ENCODE measurements around the gene ADAM10. TPM values are rescaled to one million over a fixed set of nuclear protein-coding genes. Genes with fewer than 3 reads are reported as not detected.

ADAM10 gene
- total RNA-seq, 1 experiment from 2014 or later = 133 TPM

DNA sequence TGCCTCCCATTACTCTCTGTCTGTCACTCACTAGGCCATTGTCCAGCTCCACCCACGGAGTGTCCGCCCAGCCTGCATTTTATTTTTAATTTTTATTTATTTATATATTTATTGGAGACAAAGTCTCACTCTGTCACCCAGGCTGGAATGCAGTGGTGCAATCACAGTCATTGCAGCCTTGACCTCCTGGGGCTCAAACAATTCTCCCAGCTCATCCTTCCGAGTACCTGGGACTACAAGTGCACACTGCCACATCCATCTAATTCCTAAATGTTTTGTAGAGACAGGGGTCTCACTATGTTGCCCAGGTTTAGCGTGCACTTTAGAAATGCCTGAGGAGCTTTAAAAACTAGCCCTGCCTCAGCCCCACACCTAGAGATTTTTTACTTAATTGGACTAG lies 176.2 kb downstream of the ADAM10 start:
- H3K9me3 Mint-ChIP-seq = peaks cover 10% of the 10 kb centered on the region
- TF ChIP-seq SMAD4 (CRISPR knock-in tag; IDR thresholded peaks at IDR 0.05) (no peak), RELA (CRISPR knock-in tag; IDR thresholded peaks at IDR 0.05; ENCODE audit: borderline replicate concordance) (no peak)
- no peaks in the 10 kb centered on the region for H3K4me1 Mint-ChIP-seq
- no peak overlapping the region for H3K27ac Mint-ChIP-seq
- no peak for ATAC-seq
- no peak overlapping the region for H3K4me3 Mint-ChIP-seq
- ChIA-PET CTCF (no interaction called here), POLR2A (no interaction called here)
- no peaks in the 10 kb centered on the region for H3K36me3 Mint-ChIP-seq
- DNase-seq (ENCODE audit: low spot score) = no peak
- H3K27me3 Mint-ChIP-seq (ENCODE audit: low read depth) = no peaks in the 10 kb centered on the region; the same call in 1 of the 2 replicates

DNA sequence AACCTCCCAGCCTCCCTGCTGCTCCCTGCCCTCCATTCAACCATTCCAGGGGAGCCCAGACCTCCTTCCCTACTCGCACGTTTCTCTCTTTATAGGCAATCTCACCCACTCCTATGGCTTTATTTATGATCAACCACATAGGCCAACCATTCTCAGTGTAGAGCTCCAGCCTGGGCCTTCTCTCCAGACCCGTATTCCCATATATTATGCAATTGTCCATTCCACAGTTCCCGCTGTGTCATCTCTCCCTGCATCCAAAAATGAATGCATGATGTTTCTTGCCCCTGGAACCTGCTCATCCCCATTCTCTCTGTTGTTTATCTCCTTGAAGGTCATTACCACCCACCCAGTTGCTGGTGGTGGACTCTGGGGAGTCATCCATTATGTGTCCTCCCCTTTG lies 177.0 kb downstream of the ADAM10 start:
- Mint-ChIP-seq H3K4me1 (no peaks in the 10 kb centered on the region), H3K36me3 (no peaks in the 10 kb centered on the region), H3K4me3 (no peak overlapping the region), H3K9me3 (peaks cover 10% of the 10 kb centered on the region), H3K27ac (no peak overlapping the region), H3K27me3 (ENCODE audit: low read depth) (no peaks in the 10 kb centered on the region; the same call in 1 of the 2 replicates)
- TF ChIP-seq ZNF396 (CRISPR knock-in tag; IDR thresholded peaks at IDR 0.05; ENCODE audit: borderline replicate concordance) = no peak
- CTCF ChIA-PET = no interaction called here
- DNase-seq (ENCODE audit: low spot score) = no peak
- POLR2A ChIA-PET = no interaction called here
- ATAC-seq = no peak

DNA sequence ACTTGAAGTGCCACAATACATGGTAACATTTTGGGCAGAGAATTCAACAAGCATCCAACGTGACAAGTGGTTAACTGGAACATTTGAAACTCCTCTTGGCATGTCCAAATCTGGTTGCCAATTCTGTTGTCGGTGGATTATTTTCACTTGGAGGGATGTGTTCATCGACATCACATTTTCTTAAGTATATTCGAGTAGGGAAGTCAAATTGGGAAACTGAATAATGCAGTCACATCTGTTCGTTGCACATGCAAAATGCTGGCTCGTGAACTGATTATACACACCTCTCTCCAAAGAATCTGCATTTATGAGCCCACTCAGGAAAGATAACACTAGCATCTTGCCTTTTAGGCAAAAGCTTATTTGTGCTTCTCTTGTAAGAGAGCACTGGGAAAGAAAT lies 178.0 kb downstream of the ADAM10 start:
- Mint-ChIP-seq H3K4me1 (no peaks in the 10 kb centered on the region), H3K9me3 (peaks cover 10% of the 10 kb centered on the region), H3K36me3 (no peaks in the 10 kb centered on the region), H3K4me3 (no peak overlapping the region), H3K27me3 (ENCODE audit: low read depth) (no peaks in the 10 kb centered on the region; the same call in 1 of the 2 replicates), H3K27ac (no peak overlapping the region)
- CTCF ChIA-PET = no interaction called here
- ATAC-seq (no peak), DNase-seq (ENCODE audit: low spot score) (no peak)
- TF ChIP-seq, protein P1, sequence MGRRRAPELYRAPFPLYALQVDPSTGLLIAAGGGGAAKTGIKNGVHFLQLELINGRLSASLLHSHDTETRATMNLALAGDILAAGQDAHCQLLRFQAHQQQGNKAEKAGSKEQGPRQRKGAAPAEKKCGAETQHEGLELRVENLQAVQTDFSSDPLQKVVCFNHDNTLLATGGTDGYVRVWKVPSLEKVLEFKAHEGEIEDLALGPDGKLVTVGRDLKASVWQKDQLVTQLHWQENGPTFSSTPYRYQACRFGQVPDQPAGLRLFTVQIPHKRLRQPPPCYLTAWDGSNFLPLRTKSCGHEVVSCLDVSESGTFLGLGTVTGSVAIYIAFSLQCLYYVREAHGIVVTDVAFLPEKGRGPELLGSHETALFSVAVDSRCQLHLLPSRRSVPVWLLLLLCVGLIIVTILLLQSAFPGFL (CRISPR knock-in tag; IDR thresholded peaks at IDR 0.05; ENCODE audit: borderline replicate concordance) = no peak
- TF ChIP-seq GRHL2 (CRISPR knock-in tag; IDR thresholded peaks at IDR 0.05; ENCODE audit: insufficient replicate concordance, severe bottlenecking) = no peak
- TF ChIP-seq, protein P2, sequence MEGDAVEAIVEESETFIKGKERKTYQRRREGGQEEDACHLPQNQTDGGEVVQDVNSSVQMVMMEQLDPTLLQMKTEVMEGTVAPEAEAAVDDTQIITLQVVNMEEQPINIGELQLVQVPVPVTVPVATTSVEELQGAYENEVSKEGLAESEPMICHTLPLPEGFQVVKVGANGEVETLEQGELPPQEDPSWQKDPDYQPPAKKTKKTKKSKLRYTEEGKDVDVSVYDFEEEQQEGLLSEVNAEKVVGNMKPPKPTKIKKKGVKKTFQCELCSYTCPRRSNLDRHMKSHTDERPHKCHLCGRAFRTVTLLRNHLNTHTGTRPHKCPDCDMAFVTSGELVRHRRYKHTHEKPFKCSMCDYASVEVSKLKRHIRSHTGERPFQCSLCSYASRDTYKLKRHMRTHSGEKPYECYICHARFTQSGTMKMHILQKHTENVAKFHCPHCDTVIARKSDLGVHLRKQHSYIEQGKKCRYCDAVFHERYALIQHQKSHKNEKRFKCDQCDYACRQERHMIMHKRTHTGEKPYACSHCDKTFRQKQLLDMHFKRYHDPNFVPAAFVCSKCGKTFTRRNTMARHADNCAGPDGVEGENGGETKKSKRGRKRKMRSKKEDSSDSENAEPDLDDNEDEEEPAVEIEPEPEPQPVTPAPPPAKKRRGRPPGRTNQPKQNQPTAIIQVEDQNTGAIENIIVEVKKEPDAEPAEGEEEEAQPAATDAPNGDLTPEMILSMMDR (IDR thresholded peaks at IDR 0.05) = no peak
- POLR2A ChIA-PET = interaction anchor here (0.5 kb wide), 1 partner anchor 203 kb away, joined by 3 read pairs; no protein-coding TSS in a partner anchor

DNA sequence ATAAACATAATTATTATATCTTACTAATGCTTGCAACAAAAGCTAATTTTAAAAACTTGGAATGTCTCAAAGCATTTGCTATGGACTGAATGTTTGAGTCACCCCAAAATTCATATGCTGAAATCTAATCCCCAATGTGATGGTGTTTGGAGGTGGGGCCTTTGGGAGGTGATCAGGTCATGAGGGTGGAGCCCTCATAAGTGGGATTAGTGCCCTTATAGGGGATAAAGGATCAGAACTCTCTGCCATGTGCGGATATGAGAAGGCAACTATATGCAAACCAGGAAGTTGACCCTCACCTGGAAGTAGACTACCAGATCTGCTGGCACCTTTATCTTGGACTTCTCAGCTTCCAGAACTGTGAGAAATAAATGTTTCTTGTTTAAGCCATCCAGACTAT lies 180.1 kb downstream of the ADAM10 start:
- CTCF ChIA-PET = no interaction called here
- no peaks in the 10 kb centered on the region for H3K4me1 Mint-ChIP-seq
- no peaks in the 10 kb centered on the region; the same call in 1 of the 2 replicates for H3K27me3 Mint-ChIP-seq (ENCODE audit: low read depth)
- DNase-seq (ENCODE audit: low spot score) = no peak
- no peaks in the 10 kb centered on the region for H3K36me3 Mint-ChIP-seq
- H3K9me3 Mint-ChIP-seq = peaks cover 10% of the 10 kb centered on the region
- TF ChIP-seq ZNF219 (CRISPR knock-in tag; IDR thresholded peaks at IDR 0.05; ENCODE audit: borderline replicate concordance) = no peak
- TF ChIP-seq, protein P3, sequence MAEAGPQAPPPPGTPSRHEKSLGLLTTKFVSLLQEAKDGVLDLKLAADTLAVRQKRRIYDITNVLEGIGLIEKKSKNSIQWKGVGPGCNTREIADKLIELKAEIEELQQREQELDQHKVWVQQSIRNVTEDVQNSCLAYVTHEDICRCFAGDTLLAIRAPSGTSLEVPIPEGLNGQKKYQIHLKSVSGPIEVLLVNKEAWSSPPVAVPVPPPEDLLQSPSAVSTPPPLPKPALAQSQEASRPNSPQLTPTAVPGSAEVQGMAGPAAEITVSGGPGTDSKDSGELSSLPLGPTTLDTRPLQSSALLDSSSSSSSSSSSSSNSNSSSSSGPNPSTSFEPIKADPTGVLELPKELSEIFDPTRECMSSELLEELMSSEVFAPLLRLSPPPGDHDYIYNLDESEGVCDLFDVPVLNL (CRISPR knock-in tag; IDR thresholded peaks at IDR 0.05; ENCODE audit: borderline replicate concordance, low read depth) = no peak
- TF ChIP-seq, protein P4, sequence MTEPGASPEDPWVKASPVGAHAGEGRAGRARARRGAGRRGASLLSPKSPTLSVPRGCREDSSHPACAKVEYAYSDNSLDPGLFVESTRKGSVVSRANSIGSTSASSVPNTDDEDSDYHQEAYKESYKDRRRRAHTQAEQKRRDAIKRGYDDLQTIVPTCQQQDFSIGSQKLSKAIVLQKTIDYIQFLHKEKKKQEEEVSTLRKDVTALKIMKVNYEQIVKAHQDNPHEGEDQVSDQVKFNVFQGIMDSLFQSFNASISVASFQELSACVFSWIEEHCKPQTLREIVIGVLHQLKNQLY (CRISPR knock-in tag; IDR thresholded peaks at IDR 0.05) = no peak
- TF ChIP-seq, protein P5, sequence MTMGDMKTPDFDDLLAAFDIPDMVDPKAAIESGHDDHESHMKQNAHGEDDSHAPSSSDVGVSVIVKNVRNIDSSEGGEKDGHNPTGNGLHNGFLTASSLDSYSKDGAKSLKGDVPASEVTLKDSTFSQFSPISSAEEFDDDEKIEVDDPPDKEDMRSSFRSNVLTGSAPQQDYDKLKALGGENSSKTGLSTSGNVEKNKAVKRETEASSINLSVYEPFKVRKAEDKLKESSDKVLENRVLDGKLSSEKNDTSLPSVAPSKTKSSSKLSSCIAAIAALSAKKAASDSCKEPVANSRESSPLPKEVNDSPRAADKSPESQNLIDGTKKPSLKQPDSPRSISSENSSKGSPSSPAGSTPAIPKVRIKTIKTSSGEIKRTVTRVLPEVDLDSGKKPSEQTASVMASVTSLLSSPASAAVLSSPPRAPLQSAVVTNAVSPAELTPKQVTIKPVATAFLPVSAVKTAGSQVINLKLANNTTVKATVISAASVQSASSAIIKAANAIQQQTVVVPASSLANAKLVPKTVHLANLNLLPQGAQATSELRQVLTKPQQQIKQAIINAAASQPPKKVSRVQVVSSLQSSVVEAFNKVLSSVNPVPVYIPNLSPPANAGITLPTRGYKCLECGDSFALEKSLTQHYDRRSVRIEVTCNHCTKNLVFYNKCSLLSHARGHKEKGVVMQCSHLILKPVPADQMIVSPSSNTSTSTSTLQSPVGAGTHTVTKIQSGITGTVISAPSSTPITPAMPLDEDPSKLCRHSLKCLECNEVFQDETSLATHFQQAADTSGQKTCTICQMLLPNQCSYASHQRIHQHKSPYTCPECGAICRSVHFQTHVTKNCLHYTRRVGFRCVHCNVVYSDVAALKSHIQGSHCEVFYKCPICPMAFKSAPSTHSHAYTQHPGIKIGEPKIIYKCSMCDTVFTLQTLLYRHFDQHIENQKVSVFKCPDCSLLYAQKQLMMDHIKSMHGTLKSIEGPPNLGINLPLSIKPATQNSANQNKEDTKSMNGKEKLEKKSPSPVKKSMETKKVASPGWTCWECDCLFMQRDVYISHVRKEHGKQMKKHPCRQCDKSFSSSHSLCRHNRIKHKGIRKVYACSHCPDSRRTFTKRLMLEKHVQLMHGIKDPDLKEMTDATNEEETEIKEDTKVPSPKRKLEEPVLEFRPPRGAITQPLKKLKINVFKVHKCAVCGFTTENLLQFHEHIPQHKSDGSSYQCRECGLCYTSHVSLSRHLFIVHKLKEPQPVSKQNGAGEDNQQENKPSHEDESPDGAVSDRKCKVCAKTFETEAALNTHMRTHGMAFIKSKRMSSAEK (CRISPR knock-in tag; IDR thresholded peaks at IDR 0.05; ENCODE audit: borderline replicate concordance) = no peak
- TF ChIP-seq, protein P6, sequence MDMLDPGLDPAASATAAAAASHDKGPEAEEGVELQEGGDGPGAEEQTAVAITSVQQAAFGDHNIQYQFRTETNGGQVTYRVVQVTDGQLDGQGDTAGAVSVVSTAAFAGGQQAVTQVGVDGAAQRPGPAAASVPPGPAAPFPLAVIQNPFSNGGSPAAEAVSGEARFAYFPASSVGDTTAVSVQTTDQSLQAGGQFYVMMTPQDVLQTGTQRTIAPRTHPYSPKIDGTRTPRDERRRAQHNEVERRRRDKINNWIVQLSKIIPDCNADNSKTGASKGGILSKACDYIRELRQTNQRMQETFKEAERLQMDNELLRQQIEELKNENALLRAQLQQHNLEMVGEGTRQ (CRISPR knock-in tag; IDR thresholded peaks at IDR 0.05) = no peak
- TF ChIP-seq NFYB (CRISPR knock-in tag; conservative IDR thresholded peaks at IDR 0.05; ENCODE audit: low read depth) = no peak
- H3K4me3 Mint-ChIP-seq = no peak overlapping the region
- POLR2A ChIA-PET = no interaction called here
- no peak for ATAC-seq
- no peak overlapping the region for H3K27ac Mint-ChIP-seq
